GM19328 (cell line): ENCODE results near the gene ALDH1A2.

ENCODE experiments used
- ATAC-seq: cut with Tn5 transposase; IDR thresholded peaks from one replicate; pipeline ENCODE4 v1.9.1; 2021; ENCODE audit warnings: mild to moderate bottlenecking, moderate library complexity; ENCODE audit not compliant: unreplicated experiment

Gene ALDH1A2

GRCh38 chr15:57947282-57947681 is 118.2 kb downstream of the ALDH1A2 start:
- no peak for ATAC-seq

- no peak for ATAC-seq
Observed at GRCh38 chr15:57946491-57947048, 118.9 kb downstream of the ALDH1A2 start.

GRCh38 chr15:57945616-57946015 is 119.9 kb downstream of the ALDH1A2 start:
- ATAC-seq, result no peak

GRCh38 chr15:57943754-57944420 is 121.6 kb downstream of the ALDH1A2 start:
- no peak for ATAC-seq

GRCh38 chr15:57943171-57943570 is 122.3 kb downstream of the ALDH1A2 start:
- ATAC-seq, result no peak

GRCh38 chr15:57941816-57942215 is 123.7 kb downstream of the ALDH1A2 start:
- ATAC-seq, result no peak

GRCh38 chr15:57932348-57932747 is 133.2 kb downstream of the ALDH1A2 start:
- no peak for ATAC-seq

- ATAC-seq, result no peak
Observed at GRCh38 chr15:57931570-57931969, 133.9 kb downstream of the ALDH1A2 start.

- no peak for ATAC-seq
Observed at GRCh38 chr15:57927091-57927631, 138.3 kb downstream of the ALDH1A2 start.

- no peak for ATAC-seq
Observed at GRCh38 chr15:57925650-57926049, 139.9 kb downstream of the ALDH1A2 start.

GRCh38 chr15:57924598-57924997 is 140.9 kb downstream of the ALDH1A2 start:
- no peak for ATAC-seq

- ATAC-seq, result no peak
Observed at GRCh38 chr15:57923750-57924149, 141.8 kb downstream of the ALDH1A2 start.

- no peak for ATAC-seq
Observed at GRCh38 chr15:57923306-57923705, 142.2 kb downstream of the ALDH1A2 start.

GRCh38 chr15:57922776-57923175 is 142.7 kb downstream of the ALDH1A2 start:
- ATAC-seq, result no peak

- no peak for ATAC-seq
Observed at GRCh38 chr15:57921371-57921770, 144.1 kb downstream of the ALDH1A2 start.

- no peak for ATAC-seq
Observed at GRCh38 chr15:57920911-57921310, 144.6 kb downstream of the ALDH1A2 start.

- ATAC-seq, result no peak
Observed at GRCh38 chr15:57919754-57920153, 145.8 kb downstream of the ALDH1A2 start.

- ATAC-seq, result no peak
Observed at GRCh38 chr15:57917998-57918397, 147.5 kb downstream of the ALDH1A2 start.

- ATAC-seq, result no peak
Observed at GRCh38 chr15:57916695-57917094, 148.8 kb downstream of the ALDH1A2 start.

- no peak for ATAC-seq
Observed at GRCh38 chr15:57915827-57916531, 149.5 kb downstream of the ALDH1A2 start.

GRCh38 chr15:57914350-57915055 is 151.0 kb downstream of the ALDH1A2 start:
- ATAC-seq, result no peak
